Liver (tissue), 9 donors: ENCODE data around the gene DMRTB1. TPM values are rescaled to one million over a fixed set of nuclear protein-coding genes. Genes with fewer than 3 reads are reported as not detected.

Source experiments
- DNase-seq: peaks from one replicate; pipeline ENCODE4 v3.0.0-alpha.2; 2017; ENCODE audit warnings: low spot score
- H3K27ac ChIP-seq, 2 donors: one replicate each; pipeline ENCODE4 v1.7.0; 2013; ENCODE audit warnings: inconsistent platforms in 2 of 2, low read length in 2 of 2, control low read depth in 1 of 2, low read depth in 1 of 2, mild to moderate bottlenecking in 1 of 2
- H3K27me3 ChIP-seq, 4 donors: one replicate each; pipeline versions ENCODE4 v1.6.1 to v1.7.0; 2013; ENCODE audit warnings: low read length in 3 of 4, inconsistent platforms in 1 of 4, mild to moderate bottlenecking in 1 of 4, moderate library complexity in 1 of 4; ENCODE audit not compliant: control insufficient read depth in 4 of 4, insufficient read depth in 4 of 4
- H3K36me3 ChIP-seq, 4 donors: one replicate each; pipeline versions ENCODE4 v1.6.1 to v1.7.0; 2013; ENCODE audit warnings: low read length in 3 of 4, mild to moderate bottlenecking in 3 of 4, low read depth in 1 of 4, moderate library complexity in 1 of 4; ENCODE audit not compliant: control insufficient read depth in 4 of 4, insufficient read depth in 3 of 4
- H3K4me1 ChIP-seq, 4 donors: one replicate each; pipeline versions ENCODE4 v1.6.1 to v1.7.0; 2013; ENCODE audit warnings: low read length in 3 of 4, mild to moderate bottlenecking in 3 of 4, moderate library complexity in 1 of 4; ENCODE audit not compliant: control insufficient read depth in 4 of 4, insufficient read depth in 4 of 4
- H3K4me3 ChIP-seq, 3 donors: one replicate each; pipeline versions ENCODE4 v1.6.1 to v1.7.0; 2013; ENCODE audit warnings: low read length in 3 of 3, control low read depth in 1 of 3, low read depth in 1 of 3, mild to moderate bottlenecking in 1 of 3
- H3K9ac ChIP-seq, 2 donors: one replicate each; pipeline ENCODE4 v1.7.0; 2013; ENCODE audit warnings: low read length in 2 of 2, mild to moderate bottlenecking in 2 of 2, moderate library complexity in 2 of 2, control low read depth in 1 of 2, low read depth in 1 of 2
- H3K9me3 ChIP-seq, 4 donors: one replicate each; pipeline versions ENCODE4 v1.6.1 to v1.7.0; 2013; ENCODE audit warnings: low read length in 3 of 4; ENCODE audit not compliant: control insufficient read depth in 4 of 4
- EGR1 ChIP-seq, 2 donors: IDR thresholded peaks; 2 replicates each; pipeline ENCODE4 v1.6.1; 2016 to 2018; ENCODE audit warnings: antibody characterized with exemption in 2 of 2, low read depth in 2 of 2
- FOXA1 ChIP-seq: IDR thresholded peaks from 2 replicates; pipeline ENCODE4 v1.6.1; 2016; ENCODE audit warnings: antibody characterized with exemption
- FOXA2 ChIP-seq: IDR thresholded peaks from 2 replicates; pipeline ENCODE4 v1.6.1; 2016; ENCODE audit warnings: antibody characterized with exemption
- GABPA ChIP-seq, 2 donors: IDR thresholded peaks in 1 of 2; conservative IDR thresholded peaks in 1 of 2; 2 replicates each; pipeline ENCODE4 v1.6.1; 2016; ENCODE audit warnings: antibody characterized with exemption in 2 of 2, mild to moderate bottlenecking in 1 of 2, moderate library complexity in 1 of 2
- HNF4A ChIP-seq, 2 donors: conservative IDR thresholded peaks; 2 replicates each; pipeline ENCODE4 v1.6.1; 2016; ENCODE audit warnings: antibody characterized with exemption in 2 of 2, mild to moderate bottlenecking in 2 of 2
- HNF4G ChIP-seq: IDR thresholded peaks from 2 replicates; pipeline ENCODE4 v1.6.1; 2016; ENCODE audit warnings: antibody characterized with exemption
- JUND ChIP-seq, 2 donors: IDR thresholded peaks; 2 replicates each; pipeline ENCODE4 v1.6.1; 2016; ENCODE audit warnings: antibody characterized with exemption in 2 of 2
- MAX ChIP-seq: IDR thresholded peaks from 2 replicates; pipeline ENCODE4 v1.6.1; 2016; ENCODE audit warnings: antibody characterized with exemption
- NR2F2 ChIP-seq: IDR thresholded peaks from 2 replicates; pipeline ENCODE4 v1.6.1; 2016; ENCODE audit warnings: antibody characterized with exemption
- RAD21 ChIP-seq, 2 donors: IDR thresholded peaks; 2 replicates each; pipeline ENCODE4 v1.6.1; 2016; ENCODE audit warnings: antibody characterized with exemption in 2 of 2, mild to moderate bottlenecking in 2 of 2
- REST ChIP-seq: IDR thresholded peaks from 2 replicates; pipeline ENCODE4 v1.6.1; 2016; ENCODE audit warnings: antibody characterized with exemption, mild to moderate bottlenecking
- RXRA ChIP-seq, 2 donors: IDR thresholded peaks; 2 replicates each; pipeline ENCODE4 v1.6.1; 2017 to 2018; ENCODE audit warnings: antibody characterized with exemption in 2 of 2, mild to moderate bottlenecking in 1 of 2
- SP1 ChIP-seq: IDR thresholded peaks from 2 replicates; pipeline ENCODE4 v1.6.1; 2018; ENCODE audit warnings: antibody characterized with exemption, mild to moderate bottlenecking
- TAF1 ChIP-seq: conservative IDR thresholded peaks from 2 replicates; pipeline ENCODE4 v1.6.1; 2016; ENCODE audit warnings: antibody characterized with exemption, mild to moderate bottlenecking
- YY1 ChIP-seq: IDR thresholded peaks from 2 replicates; pipeline ENCODE4 v1.6.1; 2016; ENCODE audit warnings: antibody characterized with exemption, mild to moderate bottlenecking
- ZBTB33 ChIP-seq: IDR thresholded peaks from 2 replicates; pipeline ENCODE4 v1.6.1; 2016; ENCODE audit warnings: antibody characterized with exemption
- WGBS: extraction: QIAGEN DNeasy Blood & Tissue Kit; methylation state at CpG from one replicate; pipeline ENCODE4 v1.1.7; 2013; 5-methylcytosine and 5-hydroxymethylcytosine counted together
- polyA plus RNA-seq, 2 donors: library from polyadenylated mRNA; stranded (reverse) in 1 of 2; unstranded in 1 of 2; fragments of 200-250 nt in 1 of 2; fragments of >200 nt in 1 of 2; fragmentation: Nextera tagmentation in 1 of 2; extraction: Ambion mirVana in 1 of 2; gene quantifications; one replicate each; pipeline versions ENCODE4 v1.2.1 to v1.2.3, GENCODE V29; 2013 to 2015
- total RNA-seq, 2 donors: library from RNA; depleted of rRNA; stranded (reverse); fragments of >200 nt; gene quantifications; one replicate each; pipeline ENCODE4 v1.2.3, GENCODE V29; 2014
- donor health status: healthy.
- donor health status: healthy.
- donor health status: healthy.
- donor health status: healthy.
- donor health status: healthy.

Gene DMRTB1
- total and polyA plus RNA-seq, 4 donors: not detected

- H3K27me3 ChIP-seq: no peaks in the 10 kb centered on the region
- no peaks in the 10 kb centered on the region for H3K9me3 ChIP-seq
- H3K4me3 ChIP-seq: no peak overlapping the region
- no peak overlapping the region for H3K9ac ChIP-seq
- 94% methylated on average over 25 of the region's 25 CpGs for WGBS
- DNase-seq: no peak
- no peaks in the 10 kb centered on the region for H3K36me3 ChIP-seq
- H3K4me1 ChIP-seq: no peaks in the 10 kb centered on the region
- no peak overlapping the region for H3K27ac ChIP-seq
- TF ChIP-seq FOXA2: no peak
- no peak for TF ChIP-seq HNF4G
- TF ChIP-seq YY1: no peak
- TF ChIP-seq TAF1: no peak
- TF ChIP-seq RAD21 (IDR thresholded peaks at IDR 0.05): no peak
- TF ChIP-seq EGR1 (IDR thresholded peaks at IDR 0.05; ENCODE audit: low read depth in 2 of 2): no peak
- TF ChIP-seq MAX: no peak
- TF ChIP-seq FOXA1: no peak
- TF ChIP-seq ZBTB33: no peak
- TF ChIP-seq REST: no peak
- no peak for TF ChIP-seq GABPA (IDR thresholded peaks at IDR 0.05 in 1 of 2, conservative IDR thresholded peaks at IDR 0.05 in 1 of 2)
- no peak for TF ChIP-seq NR2F2
- TF ChIP-seq RXRA (IDR thresholded peaks at IDR 0.05): no peak
- TF ChIP-seq JUND (IDR thresholded peaks at IDR 0.05): no peak
- no peak for TF ChIP-seq SP1
- TF ChIP-seq HNF4A (conservative IDR thresholded peaks at IDR 0.05): no peak
These were observed 47.3 kb downstream of the DMRTB1 start for GRCh38 chr1:53506355-53507050.

- H3K27ac ChIP-seq: no peak overlapping the region
- H3K4me1 ChIP-seq: no peaks in the 10 kb centered on the region
- H3K27me3 ChIP-seq: no peaks in the 10 kb centered on the region
- no peaks in the 10 kb centered on the region for H3K36me3 ChIP-seq
- H3K9ac ChIP-seq: no peak overlapping the region
- H3K4me3 ChIP-seq: no peak overlapping the region
- TF ChIP-seq FOXA1: no peak
- no peak for DNase-seq
- no peaks in the 10 kb centered on the region for H3K9me3 ChIP-seq
- 94% methylated on average over 13 of the region's 13 CpGs for WGBS
These were observed 48.1 kb downstream of the DMRTB1 start for GRCh38 chr1:53507116-53507820.
